T-helper 1 cell (primary cell): Measurements from ENCODE around the gene THPO.

ENCODE experiments used
- DNase-seq, 5 donors: peaks; one replicate each; pipeline ENCODE4 v3.0.0-alpha.2; 2012 to 2020

THPO gene

GRCh38 chr3:184361932-184362667 is 15.9 kb downstream of the THPO start:
- DNase-seq = peak in 2 of 5 donors; percentile 28 to 46

DNA sequence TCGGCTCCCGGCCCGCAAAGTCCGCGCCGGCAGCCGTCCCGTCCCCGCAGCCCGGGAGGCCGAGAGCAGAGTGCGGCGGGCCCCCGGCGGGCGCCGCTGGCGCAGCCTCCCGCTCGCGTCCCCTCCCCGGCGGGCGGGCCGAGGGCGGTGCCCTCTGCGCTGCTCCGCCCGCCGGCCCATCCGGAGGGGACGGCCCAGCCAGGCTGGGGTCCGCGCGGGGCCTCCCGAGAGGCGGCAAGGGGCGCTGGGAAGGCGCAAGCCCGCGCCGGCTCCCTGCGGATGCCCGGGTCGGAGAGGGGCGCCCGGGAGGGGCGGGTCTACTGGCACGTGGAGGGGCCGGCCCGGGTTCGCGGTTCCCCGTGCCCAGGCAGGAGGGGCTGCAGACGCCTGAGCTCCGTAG is 16.5 kb downstream of the THPO start, which contains the start of the genes CLCN2 and POLR2H:
TSS of gene CLCN2 (minus strand) at position 74 of the 400 bp plus-strand sequence. CDS start 126 bp downstream, outside the sequence.
TSS of gene POLR2H (plus strand) at position 179 of the 400 bp plus-strand sequence. CDS start 1,783 bp downstream, outside the sequence.
- DNase-seq = peak in 3 of 5 donors; percentile 27 to 47 (median 27)

- DNase-seq = no peak
These were observed 17.0 kb downstream of the THPO start for GRCh38 chr3:184360929-184361531.

GRCh38 chr3:184360070-184360928 is 17.7 kb downstream of the THPO start:
- DNase-seq = no peak

DNA sequence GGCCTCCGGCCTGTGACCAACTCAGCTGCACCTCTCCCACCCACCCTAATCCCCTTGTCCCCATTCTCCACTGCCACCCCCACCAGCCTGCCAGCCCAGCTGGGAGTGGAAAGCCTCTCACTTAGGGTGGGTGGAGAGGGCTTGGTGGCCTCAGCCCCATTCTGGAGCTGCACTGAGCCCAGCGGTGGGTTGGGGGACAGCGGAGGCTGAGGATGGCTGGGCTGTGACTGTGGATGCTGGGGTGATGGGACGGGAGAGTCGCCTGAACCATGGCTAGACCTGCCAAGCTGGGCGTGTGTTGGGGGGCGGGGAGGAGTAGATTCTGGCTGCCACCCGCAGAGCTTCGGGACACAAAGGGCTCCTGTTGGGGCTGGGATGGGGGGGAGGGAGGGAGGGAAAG is 18.4 kb downstream of the THPO start:
- no peak for DNase-seq

DNA sequence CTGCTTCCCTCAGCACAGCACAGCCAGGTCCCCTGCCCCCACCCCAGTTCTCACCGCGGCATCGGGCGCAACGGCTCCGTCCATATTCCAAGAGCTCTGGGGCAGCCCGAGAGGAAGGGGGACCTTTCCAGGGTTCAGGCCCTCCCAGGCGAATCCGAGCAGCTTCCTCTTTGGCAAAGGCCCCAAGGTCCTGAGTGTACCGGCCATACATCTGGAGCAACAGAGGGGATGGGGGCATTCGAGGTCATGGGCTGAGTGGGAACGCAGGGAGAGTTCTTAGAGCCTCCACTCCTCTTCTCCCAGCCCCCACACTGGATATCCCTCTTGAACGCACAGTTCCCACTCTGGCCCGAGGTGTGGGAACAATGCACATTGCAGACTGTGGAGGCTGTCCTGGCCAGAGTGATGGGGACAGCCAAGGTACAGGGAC is 19.1 kb downstream of the THPO start:
- no peak for DNase-seq

- DNase-seq = no peak
These were observed 19.8 kb downstream of the THPO start for GRCh38 chr3:184358124-184358767.

DNA sequence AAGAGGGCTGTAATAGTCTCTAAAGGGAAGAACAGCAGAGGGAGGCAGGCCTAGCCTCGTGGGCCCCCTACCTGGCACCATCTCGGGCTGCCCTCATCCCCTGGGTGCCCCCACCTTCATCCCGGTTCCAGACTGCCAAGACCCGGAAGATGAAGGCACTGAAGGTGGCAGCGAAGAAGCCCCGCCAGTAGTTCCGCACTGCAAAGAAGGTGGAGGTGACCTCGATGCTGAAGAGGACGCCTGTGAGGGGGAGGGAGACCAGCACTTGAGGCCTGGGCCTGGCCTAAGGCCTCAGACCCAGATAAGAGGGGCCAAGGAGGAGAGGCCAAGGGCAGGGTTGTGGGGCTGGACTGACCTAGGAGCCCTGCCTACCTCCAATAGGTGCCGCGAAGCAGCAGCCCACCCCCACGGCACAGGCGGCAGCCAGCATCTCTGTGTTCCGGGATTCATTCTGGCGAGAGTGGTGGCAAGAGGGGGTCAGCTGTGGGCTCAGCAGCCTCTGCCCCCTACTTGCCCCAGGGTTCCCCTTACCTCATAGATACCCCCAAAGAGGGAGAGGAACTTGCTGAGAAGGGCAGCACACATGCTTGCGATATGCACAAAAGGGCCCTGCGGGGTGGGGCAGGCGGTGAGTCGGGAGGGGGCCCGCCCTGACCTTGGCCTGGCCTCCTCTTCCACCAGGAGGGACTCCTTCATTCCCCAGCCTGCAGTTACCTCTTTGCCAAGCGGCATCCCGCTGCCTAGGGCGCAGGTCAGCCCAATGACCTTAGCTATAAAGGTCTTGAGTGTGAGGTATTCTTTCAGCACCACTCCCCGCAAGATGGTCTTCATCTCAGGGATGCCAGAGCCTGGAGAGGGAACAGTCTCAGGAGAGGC is 20.5 kb downstream of the THPO start:
- DNase-seq = no peak

- no peak for DNase-seq
These were observed 22.6 kb downstream of the THPO start for GRCh38 chr3:184355261-184356040.

- no peak for DNase-seq
These were observed 23.3 kb downstream of the THPO start for GRCh38 chr3:184354754-184355153.

- peak in 4 of 5 donors; percentile 30 to 62 (median 44) for DNase-seq
These were observed 23.8 kb downstream of the THPO start for GRCh38 chr3:184354121-184354728.

- DNase-seq = no peak
These were observed 24.5 kb downstream of the THPO start for GRCh38 chr3:184353546-184353941.

GRCh38 chr3:184352897-184353545 is 25.0 kb downstream of the THPO start:
- DNase-seq = no peak

GRCh38 chr3:184352149-184352785 is 25.7 kb downstream of the THPO start:
- no peak for DNase-seq

DNA sequence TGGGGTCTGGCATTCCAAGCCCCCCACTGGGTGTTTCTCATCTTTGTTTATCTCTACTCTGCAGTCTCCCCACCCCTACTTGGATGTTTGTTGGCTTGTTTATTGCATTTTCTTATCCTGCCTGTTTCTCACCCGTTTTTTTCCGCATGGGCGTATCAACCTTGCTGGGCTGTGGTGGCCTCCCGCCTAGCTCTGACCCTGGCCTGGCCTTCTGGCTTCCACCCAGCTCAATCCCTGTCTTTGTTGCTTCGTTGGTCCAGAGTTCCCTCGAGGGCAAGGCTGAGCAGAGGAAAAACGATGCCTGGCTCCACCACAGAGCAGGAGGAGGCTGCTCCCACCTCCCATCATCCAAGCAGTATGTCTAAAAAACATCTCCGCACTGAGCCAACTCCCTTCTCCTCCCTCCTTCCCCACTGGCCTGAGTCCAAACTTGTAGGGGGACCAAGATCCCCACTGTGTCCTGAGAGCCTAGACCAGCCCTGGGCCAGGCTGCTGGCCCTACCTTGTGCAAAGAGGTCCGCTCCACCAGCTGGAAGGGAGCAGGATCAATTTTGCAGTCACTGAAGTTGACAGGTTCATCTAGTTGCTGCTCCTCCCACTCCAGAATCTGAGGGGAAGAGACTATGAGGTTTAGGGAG is 26.4 kb downstream of the THPO start:
- no peak for DNase-seq

GRCh38 chr3:184350618-184351017 is 27.4 kb downstream of the THPO start:
- no peak for DNase-seq

DNA sequence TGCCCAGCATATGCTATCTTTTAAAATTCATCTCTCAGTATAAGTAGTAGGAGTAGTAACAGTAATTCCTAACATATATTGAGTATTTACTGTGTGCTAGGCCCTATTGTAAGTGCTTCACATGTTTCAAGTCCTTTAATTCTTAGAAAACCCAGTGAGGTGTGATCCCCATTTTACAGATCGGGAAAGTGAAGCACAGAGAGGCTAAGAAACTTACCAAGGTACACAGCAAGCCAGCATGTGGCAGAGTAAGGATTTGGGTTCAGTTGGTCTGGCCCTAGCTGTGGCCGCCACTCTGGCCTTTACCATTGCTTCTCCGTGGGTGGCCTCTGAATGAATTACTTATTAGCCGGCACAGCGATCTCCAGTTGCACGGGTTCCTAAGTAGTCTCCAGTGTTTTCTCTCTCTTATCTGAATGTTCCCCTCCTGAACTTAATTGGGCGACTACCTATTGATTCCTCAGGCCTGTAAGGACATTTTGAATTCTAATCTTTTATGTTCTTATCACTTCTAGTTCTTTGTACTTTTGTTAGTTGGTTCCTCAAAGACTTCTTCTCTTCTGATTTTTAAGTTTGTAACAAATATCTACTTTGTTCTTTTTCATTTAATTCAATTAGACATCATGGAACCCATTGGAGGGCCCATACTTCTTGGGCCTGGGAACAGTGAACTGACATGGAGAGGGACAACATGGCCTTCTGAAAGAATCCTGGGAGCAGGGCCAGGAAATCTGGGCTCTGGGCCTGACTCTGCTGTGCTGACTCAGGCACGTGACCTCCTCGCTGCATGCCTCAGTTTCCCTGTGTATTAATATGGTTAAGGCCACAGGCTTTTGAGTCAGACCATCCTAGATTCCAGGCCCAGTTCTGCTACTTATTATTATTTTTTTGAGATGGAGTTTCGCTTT is 28.2 kb downstream of the THPO start:
- DNase-seq = no peak

DNA sequence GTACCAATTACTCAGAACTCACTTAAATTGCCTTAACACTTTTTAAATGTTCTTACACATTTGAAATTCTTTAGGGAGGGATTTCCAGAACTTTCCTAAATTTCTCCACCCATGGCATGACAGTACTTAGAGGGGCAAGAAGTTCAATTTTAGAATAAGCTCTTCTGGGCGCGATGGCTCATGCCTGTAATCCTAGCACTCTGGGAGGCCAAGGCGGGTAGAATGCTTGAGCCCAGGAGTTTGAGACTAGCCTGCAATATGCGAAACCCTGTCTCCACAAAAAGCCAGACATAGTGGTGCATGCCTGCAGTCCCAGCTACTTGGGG is 30.0 kb downstream of the THPO start:
- DNase-seq = no peak
